SIG-M5 treated with dmso at 0.1 percent for 504 hours (cell line): ENCODE data around the gene MAGI2.
"Not testable (repeated sequence)": the region's sequence is repeated elsewhere in the genome, so short reads cannot be mapped to it uniquely, and the experiment has no call there.

Experiments used
- DNase-seq: peaks from one replicate; lab custom pipeline; 2025; ENCODE audit not compliant: unreplicated experiment; lab: John Stamatoyannopoulos, UW

The MAGI2 gene

GRCh38 chr7:78503301-78503700 is 950.2 kb downstream of the MAGI2 start:
- DNase-seq: not testable (repeated sequence)

GRCh38 chr7:78501064-78501463 is 952.4 kb downstream of the MAGI2 start:
- no peak for DNase-seq

GRCh38 chr7:78499971-78500370 is 953.5 kb downstream of the MAGI2 start:
- no peak for DNase-seq

GRCh38 chr7:78499283-78499682 is 954.2 kb downstream of the MAGI2 start:
- no peak for DNase-seq

GRCh38 chr7:78497728-78498427 is 955.6 kb downstream of the MAGI2 start:
- no peak for DNase-seq

- no peak for DNase-seq
These were observed 957.3 kb downstream of the MAGI2 start for GRCh38 chr7:78496096-78496630.

- DNase-seq: no peak
These were observed 960.1 kb downstream of the MAGI2 start for GRCh38 chr7:78493401-78493800.

- no peak for DNase-seq
These were observed 961.3 kb downstream of the MAGI2 start for GRCh38 chr7:78492146-78492545.

- DNase-seq: no peak
These were observed 962.9 kb downstream of the MAGI2 start for GRCh38 chr7:78490524-78490923.

GRCh38 chr7:78489476-78490240 is 963.8 kb downstream of the MAGI2 start:
- DNase-seq: no peak

- no peak for DNase-seq
These were observed 966.0 kb downstream of the MAGI2 start for GRCh38 chr7:78487464-78487863.

GRCh38 chr7:78479348-78479747 is 974.1 kb downstream of the MAGI2 start:
- DNase-seq: no peak

- DNase-seq: no peak
These were observed 976.5 kb downstream of the MAGI2 start for GRCh38 chr7:78476851-78477405.

GRCh38 chr7:78473571-78474301 is 979.7 kb downstream of the MAGI2 start:
- DNase-seq: no peak

GRCh38 chr7:78473021-78473420 is 980.4 kb downstream of the MAGI2 start:
- DNase-seq: no peak

GRCh38 chr7:78472519-78472918 is 980.9 kb downstream of the MAGI2 start:
- DNase-seq: no peak

- no peak for DNase-seq
These were observed 987.6 kb downstream of the MAGI2 start for GRCh38 chr7:78465894-78466293.

- no peak for DNase-seq
These were observed 990.4 kb downstream of the MAGI2 start for GRCh38 chr7:78463039-78463438.

- DNase-seq: no peak
These were observed 1002.8 kb downstream of the MAGI2 start for GRCh38 chr7:78450706-78451105.

- DNase-seq: no peak
These were observed 1004.6 kb downstream of the MAGI2 start for GRCh38 chr7:78448911-78449310.

GRCh38 chr7:78444267-78444666 is 1009.2 kb downstream of the MAGI2 start:
- no peak for DNase-seq
